HL-60 (cell line): ENCODE measurements around the gene OPN1MW3.

Experiments used
- DNase-seq, 2 experiments: peaks; one replicate each; pipeline ENCODE4 v3.0.0-alpha.2; 2010 to 2020; ENCODE audit warnings: low read depth in 1 of 2, low spot score in 1 of 2
- H3K27ac ChIP-seq: fragments of 250-450 bp; sonication (Bioruptor Pico); replicated peaks from 2 replicates; pipeline ENCODE4 v1.5.1; 2020; ENCODE audit warnings: mild to moderate bottlenecking, moderate library complexity
- H3K27me3 ChIP-seq: fragments of 250-450 bp; sonication (Bioruptor Pico); 2 replicates; pipeline ENCODE4 v1.5.1; 2021; ENCODE audit warnings: mild to moderate bottlenecking, moderate library complexity; ENCODE audit not compliant: insufficient read depth, poor library complexity, severe bottlenecking
- H3K4me3 ChIP-seq: replicated peaks from 2 replicates; pipeline ENCODE4 v1.5.1; 2011; ENCODE audit warnings: mild to moderate bottlenecking, control low read depth, low read length; ENCODE audit not compliant: insufficient read depth
- GABPA ChIP-seq: IDR thresholded peaks from 2 replicates; pipeline ENCODE4 v1.6.1; 2012; ENCODE audit warnings: low read depth
- POLR2AphosphoS5 ChIP-seq: IDR thresholded peaks from 2 replicates; pipeline ENCODE4 v1.6.1; 2012; ENCODE audit warnings: low read depth
- SPI1 ChIP-seq: IDR thresholded peaks from 2 replicates; pipeline ENCODE4 v1.6.1; 2012; ENCODE audit warnings: low read depth, mild to moderate bottlenecking, borderline replicate concordance
- TF ChIP-seq, protein P1 (sequence below): IDR thresholded peaks from 2 replicates; pipeline ENCODE4 v1.6.1; 2012; ENCODE audit warnings: low read depth; ENCODE audit not compliant: insufficient replicate concordance
- TF ChIP-seq, protein P2 (sequence below): IDR thresholded peaks from one replicate; pipeline ENCODE4 v1.5.1; 2011; ENCODE audit warnings: low read length, control low read depth, inconsistent platforms; ENCODE audit not compliant: insufficient read depth

The OPN1MW3 gene

DNA sequence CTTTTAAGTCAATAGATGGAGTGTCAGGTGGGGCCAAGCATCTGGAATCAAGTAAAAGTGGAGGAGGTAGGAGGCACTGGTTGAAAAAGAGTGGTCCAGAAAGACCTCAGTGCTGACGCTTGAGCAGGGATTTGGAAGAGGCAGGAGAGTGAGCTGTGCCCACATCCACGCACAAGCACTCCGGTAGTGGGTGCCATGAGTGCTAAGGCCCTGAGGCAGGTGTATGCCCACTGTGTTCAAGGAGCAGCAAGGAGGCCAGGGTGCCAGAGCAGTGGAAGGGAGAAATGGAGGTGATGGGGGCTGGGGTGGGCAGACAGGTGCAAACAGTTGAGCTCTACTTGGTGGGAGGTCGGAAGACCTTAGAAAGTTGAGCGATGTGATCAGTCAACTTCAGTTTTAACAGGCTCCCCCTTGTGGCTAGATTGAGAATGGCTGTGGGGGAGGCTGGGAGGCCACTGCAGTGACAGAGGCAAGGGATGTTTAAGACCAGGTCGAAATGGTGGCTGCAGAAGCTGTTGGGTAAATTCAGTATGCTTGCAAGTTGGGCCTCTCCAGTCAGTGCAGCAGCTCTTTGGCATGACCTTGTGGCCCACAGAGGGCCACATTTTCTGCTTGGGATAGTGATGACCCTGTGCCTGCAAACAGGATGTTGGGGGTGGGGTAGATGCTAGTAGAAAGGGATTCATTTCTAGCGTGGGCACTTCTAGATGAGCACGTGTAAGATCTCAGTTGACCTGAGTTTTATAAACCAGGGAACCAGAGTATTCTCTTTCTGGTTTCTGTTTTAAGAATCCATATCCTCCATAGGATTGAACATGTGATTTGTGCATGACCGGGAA, 50.9 kb downstream of the OPN1MW3 start:
- DNase-seq, result peak in 1 of 2 experiments; percentile 69
- TF ChIP-seq, protein P1, sequence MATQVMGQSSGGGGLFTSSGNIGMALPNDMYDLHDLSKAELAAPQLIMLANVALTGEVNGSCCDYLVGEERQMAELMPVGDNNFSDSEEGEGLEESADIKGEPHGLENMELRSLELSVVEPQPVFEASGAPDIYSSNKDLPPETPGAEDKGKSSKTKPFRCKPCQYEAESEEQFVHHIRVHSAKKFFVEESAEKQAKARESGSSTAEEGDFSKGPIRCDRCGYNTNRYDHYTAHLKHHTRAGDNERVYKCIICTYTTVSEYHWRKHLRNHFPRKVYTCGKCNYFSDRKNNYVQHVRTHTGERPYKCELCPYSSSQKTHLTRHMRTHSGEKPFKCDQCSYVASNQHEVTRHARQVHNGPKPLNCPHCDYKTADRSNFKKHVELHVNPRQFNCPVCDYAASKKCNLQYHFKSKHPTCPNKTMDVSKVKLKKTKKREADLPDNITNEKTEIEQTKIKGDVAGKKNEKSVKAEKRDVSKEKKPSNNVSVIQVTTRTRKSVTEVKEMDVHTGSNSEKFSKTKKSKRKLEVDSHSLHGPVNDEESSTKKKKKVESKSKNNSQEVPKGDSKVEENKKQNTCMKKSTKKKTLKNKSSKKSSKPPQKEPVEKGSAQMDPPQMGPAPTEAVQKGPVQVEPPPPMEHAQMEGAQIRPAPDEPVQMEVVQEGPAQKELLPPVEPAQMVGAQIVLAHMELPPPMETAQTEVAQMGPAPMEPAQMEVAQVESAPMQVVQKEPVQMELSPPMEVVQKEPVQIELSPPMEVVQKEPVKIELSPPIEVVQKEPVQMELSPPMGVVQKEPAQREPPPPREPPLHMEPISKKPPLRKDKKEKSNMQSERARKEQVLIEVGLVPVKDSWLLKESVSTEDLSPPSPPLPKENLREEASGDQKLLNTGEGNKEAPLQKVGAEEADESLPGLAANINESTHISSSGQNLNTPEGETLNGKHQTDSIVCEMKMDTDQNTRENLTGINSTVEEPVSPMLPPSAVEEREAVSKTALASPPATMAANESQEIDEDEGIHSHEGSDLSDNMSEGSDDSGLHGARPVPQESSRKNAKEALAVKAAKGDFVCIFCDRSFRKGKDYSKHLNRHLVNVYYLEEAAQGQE, result no peak
- TF ChIP-seq, protein P2, sequence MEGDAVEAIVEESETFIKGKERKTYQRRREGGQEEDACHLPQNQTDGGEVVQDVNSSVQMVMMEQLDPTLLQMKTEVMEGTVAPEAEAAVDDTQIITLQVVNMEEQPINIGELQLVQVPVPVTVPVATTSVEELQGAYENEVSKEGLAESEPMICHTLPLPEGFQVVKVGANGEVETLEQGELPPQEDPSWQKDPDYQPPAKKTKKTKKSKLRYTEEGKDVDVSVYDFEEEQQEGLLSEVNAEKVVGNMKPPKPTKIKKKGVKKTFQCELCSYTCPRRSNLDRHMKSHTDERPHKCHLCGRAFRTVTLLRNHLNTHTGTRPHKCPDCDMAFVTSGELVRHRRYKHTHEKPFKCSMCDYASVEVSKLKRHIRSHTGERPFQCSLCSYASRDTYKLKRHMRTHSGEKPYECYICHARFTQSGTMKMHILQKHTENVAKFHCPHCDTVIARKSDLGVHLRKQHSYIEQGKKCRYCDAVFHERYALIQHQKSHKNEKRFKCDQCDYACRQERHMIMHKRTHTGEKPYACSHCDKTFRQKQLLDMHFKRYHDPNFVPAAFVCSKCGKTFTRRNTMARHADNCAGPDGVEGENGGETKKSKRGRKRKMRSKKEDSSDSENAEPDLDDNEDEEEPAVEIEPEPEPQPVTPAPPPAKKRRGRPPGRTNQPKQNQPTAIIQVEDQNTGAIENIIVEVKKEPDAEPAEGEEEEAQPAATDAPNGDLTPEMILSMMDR, result peak; percentile 58
- no peaks in the 10 kb centered on the region for H3K27me3 ChIP-seq
- no peak overlapping the region for H3K4me3 ChIP-seq
- no peak overlapping the region for H3K27ac ChIP-seq

DNA sequence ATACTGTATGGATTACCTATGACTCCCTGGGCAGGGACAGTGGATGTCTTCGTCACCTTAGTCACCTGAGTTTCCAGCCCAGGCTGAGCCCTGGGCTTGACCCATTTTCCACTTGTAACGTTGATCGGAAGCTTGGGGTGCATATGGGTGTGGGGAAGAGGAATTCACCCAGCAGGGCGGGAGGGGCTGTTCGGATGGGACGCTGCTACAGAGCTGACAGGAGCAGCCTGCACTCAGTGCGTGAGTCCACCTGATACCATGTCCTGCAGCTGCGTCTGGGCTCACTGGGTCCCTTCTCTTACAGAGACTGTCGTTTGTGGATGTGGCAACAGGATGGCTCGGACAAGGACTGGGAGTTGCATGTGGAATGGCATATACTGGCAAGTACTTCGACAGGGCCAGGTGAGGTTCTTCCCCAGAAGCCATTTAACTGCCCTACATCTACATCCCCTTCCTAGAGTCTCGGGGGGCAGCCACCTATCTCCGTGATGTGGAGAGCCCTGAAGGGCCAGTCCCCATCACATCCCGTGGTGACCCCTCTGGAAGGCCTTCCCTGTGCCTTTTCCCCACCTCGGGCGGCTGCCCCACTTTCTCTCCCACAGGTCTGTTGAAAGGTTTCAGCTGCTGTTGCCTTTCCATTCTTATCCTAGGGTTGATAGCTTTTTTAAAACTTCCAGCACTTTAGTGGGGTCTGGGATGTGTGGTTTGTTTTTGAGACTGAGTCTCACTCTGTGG, 51.8 kb downstream of the OPN1MW3 start:
- TF ChIP-seq GABPA (no peak), POLR2AphosphoS5 (no peak), SPI1 (no peak)
- TF ChIP-seq, protein P2, result no peak
- TF ChIP-seq, protein P1, result no peak
- Histone ChIP-seq H3K27ac (no peak overlapping the region), H3K27me3 (no peaks in the 10 kb centered on the region), H3K4me3 (no peak overlapping the region)
- DNase-seq, result no peak

DNA sequence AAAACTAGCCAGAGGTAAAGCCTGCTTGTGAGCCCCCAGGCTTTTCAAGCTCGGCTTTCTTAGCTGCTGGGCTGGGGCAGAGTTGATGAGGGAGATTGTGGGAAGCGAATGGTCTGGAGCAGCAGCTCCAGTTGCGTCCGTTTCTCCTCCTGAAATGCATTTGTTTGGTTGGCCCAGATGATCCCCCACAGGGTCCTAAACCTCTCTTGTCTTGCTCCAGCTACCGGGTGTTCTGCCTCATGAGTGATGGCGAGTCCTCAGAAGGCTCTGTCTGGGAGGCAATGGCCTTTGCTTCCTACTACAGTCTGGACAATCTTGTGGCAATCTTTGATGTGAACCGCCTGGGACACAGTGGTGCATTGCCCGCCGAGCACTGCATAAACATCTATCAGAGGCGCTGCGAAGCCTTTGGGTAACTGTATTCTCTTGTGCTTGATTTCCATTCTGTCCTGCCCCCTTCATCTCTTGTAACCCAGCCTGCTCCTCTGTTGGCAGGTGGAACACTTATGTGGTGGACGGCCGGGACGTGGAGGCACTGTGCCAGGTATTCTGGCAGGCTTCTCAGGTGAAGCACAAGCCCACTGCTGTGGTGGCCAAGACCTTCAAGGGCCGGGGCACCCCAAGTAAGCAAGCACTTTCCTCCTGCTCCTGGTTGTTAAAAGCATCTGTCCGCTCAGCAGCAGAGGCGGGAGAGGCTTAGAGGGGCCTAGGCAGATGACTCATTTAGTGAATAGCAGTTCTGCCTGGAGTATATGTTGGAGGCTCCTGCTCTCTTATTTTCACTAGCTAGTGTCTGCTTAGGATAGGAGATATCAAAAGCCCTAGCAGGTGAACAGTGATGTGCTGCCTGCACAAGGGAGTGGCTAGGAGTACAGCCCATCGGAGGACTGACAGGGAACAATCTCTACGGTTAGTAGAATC, 53.5 kb downstream of the OPN1MW3 start:
- no peaks in the 10 kb centered on the region for H3K27me3 ChIP-seq
- no peak overlapping the region for H3K4me3 ChIP-seq
- no peak overlapping the region for H3K27ac ChIP-seq
- TF ChIP-seq SPI1, result no peak
- DNase-seq, result no peak

GRCh38 chrX:154312116-154312515, 54.7 kb downstream of the OPN1MW3 start:
- no peaks in the 10 kb centered on the region for H3K27me3 ChIP-seq
- H3K27ac ChIP-seq, result no peak overlapping the region
- DNase-seq, result no peak
- H3K4me3 ChIP-seq, result no peak overlapping the region
- TF ChIP-seq, protein P2, result no peak
- TF ChIP-seq, protein P1, result no peak
- TF ChIP-seq POLR2AphosphoS5, result no peak
- no peak for TF ChIP-seq GABPA
- TF ChIP-seq SPI1, result no peak
